ENCODE results near the gene UFM1. TPM values are rescaled to one million over a fixed set of nuclear protein-coding genes. Genes with fewer than 3 reads are reported as not detected.
"Not testable (repeated sequence)": the region's sequence is repeated elsewhere in the genome, so short reads cannot be mapped to it uniquely, and the experiment has no call there.

UFM1 gene
- total and polyA plus RNA-seq, 3 donors from 2014 or later: 21.4 to 30.8 (median 26.5) TPM

DNA sequence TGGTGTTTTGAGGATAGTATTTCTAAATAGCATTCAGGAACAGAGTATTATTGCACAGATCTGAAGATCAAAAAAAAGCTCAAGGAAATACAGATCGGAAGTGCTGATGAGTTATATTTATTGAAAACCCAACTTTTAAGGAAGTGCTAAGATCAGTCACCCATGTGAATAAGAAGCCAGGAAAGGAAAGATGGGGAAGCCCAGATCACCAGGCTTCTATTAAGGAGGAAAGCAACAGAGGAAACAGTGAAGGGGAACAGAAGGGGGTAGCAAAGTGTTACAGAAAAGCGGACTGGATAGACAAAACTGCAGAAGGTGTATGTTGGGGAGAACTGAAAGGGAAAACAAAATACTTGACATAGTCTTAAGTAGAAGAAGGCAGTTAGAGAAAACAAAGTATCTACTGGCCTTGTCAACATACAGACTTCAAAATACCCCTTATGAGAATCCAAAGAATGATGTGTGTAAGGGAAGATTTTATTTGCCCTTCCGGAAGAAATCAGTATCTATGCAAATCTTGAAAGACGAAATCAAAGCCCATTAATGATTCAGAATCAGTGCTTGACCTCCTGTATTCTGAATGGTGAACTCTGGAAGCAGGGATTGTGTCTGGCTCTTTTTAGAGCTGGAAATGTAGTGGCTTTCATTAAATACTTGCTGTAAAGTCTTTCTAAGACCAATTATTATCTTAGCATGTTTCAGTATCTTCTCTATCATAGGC, 12.1 kb downstream of the UFM1 start:
- Histone ChIP-seq H3K9me3 (no peaks in the 10 kb centered on the region), H3K36me3 (ENCODE audit: low read depth, missing control alignments) (no peaks in the 10 kb centered on the region), H3K4me1 (no peaks in the 10 kb centered on the region), H3K27ac (no peak overlapping the region), H3K4me3 (no peak overlapping the region), H3K27me3 (no peaks in the 10 kb centered on the region)
- 81 to 90% methylated on average over 4 of the region's 4 CpGs for WGBS, 2 donors
- TF ChIP-seq, protein P1, sequence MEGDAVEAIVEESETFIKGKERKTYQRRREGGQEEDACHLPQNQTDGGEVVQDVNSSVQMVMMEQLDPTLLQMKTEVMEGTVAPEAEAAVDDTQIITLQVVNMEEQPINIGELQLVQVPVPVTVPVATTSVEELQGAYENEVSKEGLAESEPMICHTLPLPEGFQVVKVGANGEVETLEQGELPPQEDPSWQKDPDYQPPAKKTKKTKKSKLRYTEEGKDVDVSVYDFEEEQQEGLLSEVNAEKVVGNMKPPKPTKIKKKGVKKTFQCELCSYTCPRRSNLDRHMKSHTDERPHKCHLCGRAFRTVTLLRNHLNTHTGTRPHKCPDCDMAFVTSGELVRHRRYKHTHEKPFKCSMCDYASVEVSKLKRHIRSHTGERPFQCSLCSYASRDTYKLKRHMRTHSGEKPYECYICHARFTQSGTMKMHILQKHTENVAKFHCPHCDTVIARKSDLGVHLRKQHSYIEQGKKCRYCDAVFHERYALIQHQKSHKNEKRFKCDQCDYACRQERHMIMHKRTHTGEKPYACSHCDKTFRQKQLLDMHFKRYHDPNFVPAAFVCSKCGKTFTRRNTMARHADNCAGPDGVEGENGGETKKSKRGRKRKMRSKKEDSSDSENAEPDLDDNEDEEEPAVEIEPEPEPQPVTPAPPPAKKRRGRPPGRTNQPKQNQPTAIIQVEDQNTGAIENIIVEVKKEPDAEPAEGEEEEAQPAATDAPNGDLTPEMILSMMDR (IDR thresholded peaks at IDR 0.05): no peak
- TF ChIP-seq POLR2A (IDR thresholded peaks at IDR 0.05): no peak
- intact Hi-C loops (cut with DNase I; ENCODE audit: low total_unique reads): no loop called here
- no peak for DNase-seq

DNA sequence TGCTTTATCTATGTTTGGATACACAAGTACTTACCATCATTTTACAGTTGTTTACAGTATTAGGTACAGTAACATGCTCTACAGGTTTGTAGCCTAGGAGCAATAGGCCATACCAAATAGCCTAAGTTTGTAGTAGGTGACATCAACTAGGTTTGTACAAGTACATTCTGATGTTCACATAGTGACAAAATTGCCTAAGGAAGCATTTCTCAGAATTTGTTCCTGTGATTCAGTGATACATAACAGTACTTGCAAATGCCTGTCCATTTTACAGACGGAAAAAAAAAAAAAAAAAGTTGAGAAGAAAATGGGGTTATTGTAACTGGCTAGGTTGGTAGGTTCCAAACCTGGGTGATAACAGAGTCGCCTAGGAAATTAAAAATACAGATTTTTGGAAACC, 13.6 kb downstream of the UFM1 start:
- H3K27me3 ChIP-seq: no peaks in the 10 kb centered on the region
- no peak for DNase-seq
- H3K4me3 ChIP-seq: no peak overlapping the region
- TF ChIP-seq, protein P1 (IDR thresholded peaks at IDR 0.05): no peak
- no peak for TF ChIP-seq POLR2A (IDR thresholded peaks at IDR 0.05)
- intact Hi-C loops (cut with DNase I; ENCODE audit: low total_unique reads): no loop called here
- H3K27ac ChIP-seq: no peak overlapping the region
- H3K4me1 ChIP-seq: no peaks in the 10 kb centered on the region
- 87 to 88% methylated on average over 2 of the region's 2 CpGs for WGBS, 2 donors
- no peaks in the 10 kb centered on the region for H3K9me3 ChIP-seq
- no peaks in the 10 kb centered on the region for H3K36me3 ChIP-seq (ENCODE audit: low read depth, missing control alignments)

DNA sequence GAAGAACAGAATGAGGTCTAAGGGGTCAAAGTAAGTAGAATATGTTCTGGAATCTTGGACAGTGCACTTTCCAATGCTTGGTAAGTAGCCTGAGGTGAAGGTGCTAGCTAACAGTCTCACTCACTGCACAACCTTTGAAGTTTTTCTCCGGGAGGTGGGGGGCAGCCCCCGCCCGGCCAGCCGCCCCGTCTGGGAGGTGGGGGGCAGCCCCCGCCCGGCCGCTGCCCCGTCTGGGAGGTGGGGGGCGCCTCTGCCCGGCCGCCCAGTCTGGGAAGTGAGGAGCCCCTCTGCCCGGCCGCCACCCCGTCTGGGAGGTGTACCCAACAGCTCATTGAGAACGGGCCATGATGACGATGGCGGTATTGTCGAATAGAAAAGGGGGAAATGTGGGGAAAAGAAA, 14.1 kb downstream of the UFM1 start:
- H3K27ac ChIP-seq: not testable (repeated sequence)

DNA sequence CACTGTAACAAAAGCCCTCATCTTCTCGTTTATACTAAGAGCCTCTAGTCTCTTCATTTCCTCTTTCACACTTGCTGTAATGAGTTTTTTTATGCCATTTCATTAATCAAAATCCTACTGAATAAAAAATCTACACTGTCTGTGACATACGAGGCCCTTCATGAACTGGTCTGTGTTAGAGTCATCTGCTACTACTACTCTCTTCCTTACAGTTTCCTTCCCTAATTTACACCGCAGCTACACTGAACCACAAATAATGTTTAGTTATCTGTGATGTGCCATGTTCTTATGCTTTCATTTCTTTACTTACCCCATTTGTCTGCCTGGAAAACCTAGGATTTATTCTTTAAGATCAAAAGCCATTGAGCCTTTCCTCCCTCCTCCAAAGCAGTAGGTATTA, 16.0 kb downstream of the UFM1 start:
- Histone ChIP-seq H3K9me3 (no peaks in the 10 kb centered on the region), H3K4me3 (no peak overlapping the region), H3K36me3 (ENCODE audit: low read depth, missing control alignments) (no peaks in the 10 kb centered on the region), H3K27me3 (no peaks in the 10 kb centered on the region), H3K4me1 (no peaks in the 10 kb centered on the region), H3K27ac (no peak overlapping the region)
- intact Hi-C loops (cut with DNase I; ENCODE audit: low total_unique reads): no loop called here
- no peak for DNase-seq
- TF ChIP-seq, protein P1 (IDR thresholded peaks at IDR 0.05): no peak
- no peak for TF ChIP-seq POLR2A (IDR thresholded peaks at IDR 0.05)
- WGBS, 2 donors: 63 to 81% methylated on average over 3 of the region's 3 CpGs

More for the DNA sequence above, 14.1 kb downstream of the UFM1 start:
- H3K9me3 ChIP-seq; H3K27me3 ChIP-seq; H3K36me3 ChIP-seq (ENCODE audit: low read depth, missing control alignments); H3K4me3 ChIP-seq; H3K4me1 ChIP-seq; DNase-seq; intact Hi-C loops (cut with DNase I; ENCODE audit: low total_unique reads): not testable (repeated sequence)
- WGBS, 2 donors: 85 to 86% methylated on average over 19 of the region's 19 CpGs

DNA sequence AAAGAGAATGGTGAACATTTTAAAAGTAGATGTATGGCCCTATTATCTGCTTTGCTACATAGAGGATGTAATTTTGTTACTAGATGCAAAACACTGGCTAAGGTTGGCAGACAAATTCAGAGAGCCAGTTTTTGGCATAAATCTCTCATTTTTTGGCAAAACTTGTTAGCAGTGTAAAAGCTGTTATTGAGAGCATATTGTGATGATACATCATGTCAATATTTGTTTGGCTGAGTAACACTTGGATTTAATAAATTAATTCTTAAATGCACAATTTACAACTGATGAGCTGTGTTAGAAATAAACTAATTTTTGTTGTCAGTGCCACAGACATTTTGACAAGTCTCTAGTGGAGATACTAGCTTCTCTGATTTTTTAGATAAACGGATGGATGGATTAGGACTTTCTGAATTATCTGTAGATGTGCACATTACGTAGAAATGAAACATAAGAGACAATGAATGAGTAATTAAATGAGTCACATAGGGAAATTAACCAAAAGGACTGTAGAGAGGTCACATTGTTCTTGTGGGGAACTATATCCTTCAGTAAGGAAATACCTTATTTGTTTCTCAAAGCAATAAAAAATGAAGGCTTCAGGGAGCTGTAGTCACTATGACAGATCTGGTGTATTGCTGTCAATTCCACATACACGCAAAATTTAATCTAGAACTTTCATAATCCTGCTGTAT, 17.4 kb downstream of the UFM1 start:
- no peaks in the 10 kb centered on the region for H3K9me3 ChIP-seq
- no peak overlapping the region for H3K4me3 ChIP-seq
- WGBS, 2 donors: 80 to 86% methylated on average over 3 of the region's 3 CpGs
- H3K4me1 ChIP-seq: no peaks in the 10 kb centered on the region
- intact Hi-C loops (cut with DNase I; ENCODE audit: low total_unique reads): no loop called here
- H3K27me3 ChIP-seq: no peaks in the 10 kb centered on the region
- no peaks in the 10 kb centered on the region for H3K36me3 ChIP-seq (ENCODE audit: low read depth, missing control alignments)
- no peak overlapping the region for H3K27ac ChIP-seq
- DNase-seq: no peak
- TF ChIP-seq, protein P1 (IDR thresholded peaks at IDR 0.05): no peak
- no peak for TF ChIP-seq POLR2A (IDR thresholded peaks at IDR 0.05)
